GM23248 (cell line): ENCODE measurements around the gene SESN1. TPM values are rescaled to one million over a fixed set of nuclear protein-coding genes. Genes with fewer than 3 reads are reported as not detected.

Experiments
- DNase-seq: peaks from one replicate; pipeline ENCODE4 v3.0.0-alpha.2; 2015
- H2AFZ ChIP-seq: fragments of 200-600 bp; sonication (generic); 2 replicates; pipeline ENCODE4 v1.6.1; 2016; ENCODE audit warnings: antibody characterized with exemption
- H3F3A ChIP-seq: fragments of 200-600 bp; sonication (generic); 2 replicates; pipeline ENCODE4 v1.6.1; 2016; ENCODE audit warnings: mild to moderate bottlenecking, antibody characterized with exemption, mixed run types; ENCODE audit not compliant: insufficient read depth
- H3K27ac ChIP-seq: fragments of 200-600 bp; sonication (generic); 2 replicates; pipeline ENCODE4 v1.5.1; 2016; ENCODE audit warnings: mild to moderate bottlenecking
- H3K27me3 ChIP-seq: fragments of 200-600 bp; sonication (generic); replicated peaks from 2 replicates; pipeline ENCODE4 v1.6.1; 2016; ENCODE audit warnings: mild to moderate bottlenecking; ENCODE audit not compliant: insufficient read depth
- H3K36me3 ChIP-seq: fragments of 200-600 bp; sonication (generic); 2 replicates; pipeline ENCODE4 v1.6.1; 2016; ENCODE audit warnings: low read depth, mild to moderate bottlenecking
- H3K4me1 ChIP-seq: fragments of 200-600 bp; sonication (generic); 2 replicates; pipeline ENCODE4 v1.6.1; 2016; ENCODE audit warnings: mild to moderate bottlenecking; ENCODE audit not compliant: insufficient read depth
- H3K4me2 ChIP-seq: fragments of 200-600 bp; sonication (generic); one replicate; pipeline ENCODE4 v1.6.1; 2016; ENCODE audit warnings: mild to moderate bottlenecking; ENCODE audit not compliant: unreplicated experiment
- H3K4me3 ChIP-seq: fragments of 200-600 bp; sonication (generic); 2 replicates; pipeline ENCODE4 v1.5.1; 2016; ENCODE audit warnings: mild to moderate bottlenecking
- H3K79me2 ChIP-seq: fragments of 200-600 bp; sonication (generic); 2 replicates; pipeline ENCODE4 v1.6.1; 2016; ENCODE audit warnings: mild to moderate bottlenecking; ENCODE audit not compliant: insufficient read depth
- H3K9ac ChIP-seq: fragments of 200-600 bp; sonication (generic); 2 replicates; pipeline ENCODE4 v1.6.1; 2016; ENCODE audit warnings: mild to moderate bottlenecking
- H3K9me2 ChIP-seq: fragments of 200-600 bp; sonication (generic); 2 replicates; pipeline ENCODE4 v1.6.1; 2016; ENCODE audit warnings: mixed run types, mild to moderate bottlenecking, moderate library complexity; ENCODE audit not compliant: insufficient read depth
- H3K9me3 ChIP-seq: fragments of 200-600 bp; sonication (generic); one replicate; pipeline ENCODE4 v1.6.1; 2017; ENCODE audit warnings: low read depth
- H4K20me1 ChIP-seq: fragments of 200-600 bp; sonication (generic); 2 replicates; pipeline ENCODE4 v1.6.0; 2016; ENCODE audit not compliant: insufficient read depth
- EZH2 ChIP-seq: fragments of 200-600 bp; sonication (generic); IDR thresholded peaks from 2 replicates; pipeline ENCODE4 v1.6.1; 2018; ENCODE audit warnings: antibody characterized with exemption, mild to moderate bottlenecking; ENCODE audit not compliant: insufficient read depth, poor library complexity, severe bottlenecking
- EZH2phosphoT487 ChIP-seq: fragments of 200-600 bp; sonication (generic); IDR thresholded peaks from 2 replicates; pipeline ENCODE4 v1.6.1; 2018; ENCODE audit warnings: antibody characterized with exemption, moderate library complexity, mild to moderate bottlenecking, low read depth; ENCODE audit not compliant: insufficient read depth
- WGBS, 2 experiments: methylation state at CpG; one replicate each; pipeline ENCODE4 v1.1.6; 2015 to 2017; ENCODE audit warnings: low lambda C conversion rate in 2 of 2, low coverage in 1 of 2; ENCODE audit errors: missing lambda C conversion rate in 2 of 2; 5-methylcytosine and 5-hydroxymethylcytosine counted together
- in situ Hi-C: fragments of 300-500 bp; cut with MboI; formaldehyde crosslinking; loops from 2 replicates; pipeline ENCODE4 v1.15.0; 2020
- polyA plus RNA-seq: library from polyadenylated mRNA; unstranded; fragments of >200 nt; fragmentation: Nextera tagmentation; extraction: Ambion mirVana; gene quantifications from 2 replicates; pipeline ENCODE4 v1.2.1, GENCODE V29; 2016
- total RNA-seq: library from RNA; depleted of rRNA; stranded (reverse); fragments of >200 nt; shearing (Covaris generic); gene quantifications from 2 replicates; pipeline ENCODE4 v1.2.3, GENCODE V29; 2014

SESN1 gene
- total and polyA plus RNA-seq, 2 experiments from 2014 or later = 14.2 to 17.6 TPM

DNA sequence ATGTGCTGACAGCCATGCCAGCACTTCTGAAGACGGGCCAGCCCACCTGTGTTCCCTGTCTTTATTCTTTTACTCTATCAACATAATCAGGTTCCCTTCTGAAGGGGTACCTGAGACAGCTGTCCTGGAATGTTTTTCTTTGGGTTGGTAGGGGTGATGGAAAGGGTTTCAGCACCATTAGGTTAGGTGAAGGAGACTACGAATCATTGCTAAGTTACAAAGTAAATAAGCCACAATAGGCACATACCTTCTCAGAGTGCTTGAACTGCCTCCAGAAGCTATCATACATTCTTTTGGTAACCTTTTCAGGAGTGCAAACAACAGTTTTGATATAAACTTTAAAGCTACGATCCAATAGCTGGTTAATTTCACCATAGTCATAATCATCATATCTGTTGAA lies 106.3 kb downstream of the SESN1 start:
- Histone ChIP-seq H3K9me3 (no peaks in the 10 kb centered on the region), H4K20me1 (no peaks in the 10 kb centered on the region), H3K9me2 (no peaks in the 10 kb centered on the region), H2AFZ (no peak overlapping the region), H3K27ac (no peak overlapping the region), H3K9ac (no peak overlapping the region), H3K4me2 (no peak overlapping the region), H3K36me3 (peaks cover 42% of the 10 kb centered on the region), H3K4me3 (no peak overlapping the region), H3F3A (no peaks in the 10 kb centered on the region), H3K79me2 (no peaks in the 10 kb centered on the region), H3K4me1 (no peaks in the 10 kb centered on the region), H3K27me3 (no peaks in the 10 kb centered on the region)
- in situ Hi-C loops = no loop called here
- DNase-seq = no peak
- TF ChIP-seq EZH2 = no peak
- TF ChIP-seq EZH2phosphoT487 = no peak
- 96% methylated on average over 3 of the region's 3 CpGs for whole genome bisulfite sequencing, 2 experiments

DNA sequence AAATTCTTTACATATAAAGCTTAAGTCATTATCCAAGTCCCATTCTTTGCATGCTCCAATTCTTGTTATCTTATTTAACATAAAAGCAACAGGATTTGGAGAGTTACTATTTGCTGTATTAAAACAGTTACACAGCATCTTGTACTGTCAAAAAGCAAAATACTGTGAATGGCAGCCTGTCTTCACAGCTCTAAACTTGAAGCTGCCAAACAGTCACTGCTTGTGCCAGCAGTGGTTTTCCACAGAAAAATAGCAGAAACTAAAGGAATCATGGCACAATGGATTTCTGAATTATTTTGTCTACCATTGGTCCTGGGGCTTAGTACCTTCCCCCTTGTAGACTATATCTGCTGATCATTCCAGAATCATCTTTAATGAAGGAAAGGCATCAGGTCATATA lies 107.5 kb downstream of the SESN1 start:
- TF ChIP-seq EZH2 (no peak), EZH2phosphoT487 (no peak)
- Histone ChIP-seq H3K9ac (no peak overlapping the region), H3K4me3 (no peak overlapping the region), H3K9me2 (no peaks in the 10 kb centered on the region), H3K79me2 (no peaks in the 10 kb centered on the region), H3K36me3 (peaks cover 34% of the 10 kb centered on the region), H2AFZ (no peak overlapping the region), H3K27me3 (no peaks in the 10 kb centered on the region), H3K4me2 (no peak overlapping the region), H3K4me1 (no peaks in the 10 kb centered on the region), H3F3A (no peaks in the 10 kb centered on the region), H4K20me1 (no peaks in the 10 kb centered on the region), H3K27ac (no peak overlapping the region), H3K9me3 (no peaks in the 10 kb centered on the region)
- in situ Hi-C loops = no loop called here
- DNase-seq = no peak

DNA sequence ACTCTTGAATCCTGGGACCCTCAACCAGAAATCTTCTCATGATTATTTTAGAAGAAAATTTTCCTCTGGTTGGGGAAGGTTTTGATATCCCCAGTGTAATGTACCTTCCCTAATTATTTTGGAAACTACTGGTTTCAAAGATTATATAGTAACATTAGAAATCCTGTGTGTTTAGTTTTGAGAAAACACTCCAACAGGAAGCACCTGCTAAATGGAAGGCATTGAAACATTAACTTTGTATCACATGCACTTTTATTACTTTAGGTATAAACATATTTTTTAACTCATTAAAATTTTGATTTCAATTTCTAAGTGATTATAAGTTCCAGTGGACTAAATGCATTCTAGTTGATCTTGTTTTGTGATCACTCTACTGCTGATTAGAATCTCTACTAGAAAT lies 109.3 kb downstream of the SESN1 start:
- H3F3A ChIP-seq = no peaks in the 10 kb centered on the region
- no peaks in the 10 kb centered on the region for H4K20me1 ChIP-seq
- H3K4me3 ChIP-seq = no peak overlapping the region
- no peak overlapping the region for H2AFZ ChIP-seq
- H3K27me3 ChIP-seq = no peaks in the 10 kb centered on the region
- no peaks in the 10 kb centered on the region for H3K9me2 ChIP-seq
- no peak for DNase-seq
- no peak overlapping the region for H3K9ac ChIP-seq
- no peak for TF ChIP-seq EZH2phosphoT487
- TF ChIP-seq EZH2 = no peak
- no peak overlapping the region for H3K27ac ChIP-seq
- no peaks in the 10 kb centered on the region for H3K79me2 ChIP-seq
- in situ Hi-C loops = no loop called here
- H3K4me2 ChIP-seq = no peak overlapping the region
- H3K9me3 ChIP-seq = peaks cover 3% of the 10 kb centered on the region
- peaks cover 24% of the 10 kb centered on the region; the same call in 1 of the 2 replicates for H3K36me3 ChIP-seq
- H3K4me1 ChIP-seq = no peaks in the 10 kb centered on the region

DNA sequence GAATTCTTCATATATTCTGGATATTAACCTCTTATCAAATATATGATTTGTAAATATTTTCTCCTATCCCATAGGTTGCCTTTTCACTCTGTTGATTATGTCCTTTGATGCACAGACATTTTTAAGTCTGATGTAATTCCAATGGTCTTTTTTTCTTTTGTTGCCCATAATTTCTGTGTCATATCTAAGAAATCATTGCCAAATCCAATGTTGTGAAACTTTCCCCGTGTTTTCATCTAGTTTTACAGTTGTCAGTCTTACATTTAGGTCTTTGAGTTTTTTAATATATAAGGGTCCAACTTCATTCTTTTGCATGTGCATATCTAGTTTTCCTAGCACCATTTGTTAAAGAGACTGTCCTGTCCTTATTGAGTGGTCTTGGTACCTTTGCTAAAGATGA lies 111.5 kb downstream of the SESN1 start:
- 86 to 96% methylated on average over 1 of the region's 1 CpG for WGBS, 2 experiments
- no peak overlapping the region for H2AFZ ChIP-seq
- no peaks in the 10 kb centered on the region for H4K20me1 ChIP-seq
- H3F3A ChIP-seq = no peaks in the 10 kb centered on the region
- peaks cover 3% of the 10 kb centered on the region for H3K9me3 ChIP-seq
- H3K4me2 ChIP-seq = no peak overlapping the region
- no peak overlapping the region for H3K27ac ChIP-seq
- no peak for TF ChIP-seq EZH2phosphoT487
- TF ChIP-seq EZH2 = no peak
- H3K4me3 ChIP-seq = no peak overlapping the region
- H3K9me2 ChIP-seq = no peaks in the 10 kb centered on the region
- H3K9ac ChIP-seq = no peak overlapping the region
- in situ Hi-C loops = no loop called here
- DNase-seq = no peak
- H3K79me2 ChIP-seq = no peaks in the 10 kb centered on the region
- no peaks in the 10 kb centered on the region for H3K4me1 ChIP-seq
- H3K27me3 ChIP-seq = no peaks in the 10 kb centered on the region
- peaks cover 12% of the 10 kb centered on the region; the same call in 1 of the 2 replicates for H3K36me3 ChIP-seq
